22Rv1 (cell line): ENCODE measurements around the gene ATF7IP2.
"Not testable (repeated sequence)": the region's sequence is repeated elsewhere in the genome, so short reads cannot be mapped to it uniquely, and the experiment has no call there.

ENCODE experiments used
- CTCF ChIP-seq: fragments of 450-650 bp; IDR thresholded peaks from 2 replicates; pipeline ENCODE4 v1.5.1; 2017; ENCODE audit warnings: mild to moderate bottlenecking
- ZFX ChIP-seq: fragments of 450-650 bp; IDR thresholded peaks from 2 replicates; pipeline ENCODE4 v1.6.1; 2017; ENCODE audit warnings: antibody characterized with exemption, borderline replicate concordance

- TF ChIP-seq CTCF, ZFX: not testable (repeated sequence)
These were observed 32.3 kb downstream of the ATF7IP2 start for GRCh38 chr16:10418204-10418603.
